ENCODE data around the gene SLC19A1. TPM values are rescaled to one million over a fixed set of nuclear protein-coding genes. Genes with fewer than 3 reads are reported as not detected.
A peak's percentile ranks its signal among the peaks of the same experiment; 100 is the strongest.

The SLC19A1 gene
- total and polyA plus RNA-seq, 2 donors (not counting 1 experiment from before 2014, with no cell fraction given): 1.7 to 2.1 TPM

DNA sequence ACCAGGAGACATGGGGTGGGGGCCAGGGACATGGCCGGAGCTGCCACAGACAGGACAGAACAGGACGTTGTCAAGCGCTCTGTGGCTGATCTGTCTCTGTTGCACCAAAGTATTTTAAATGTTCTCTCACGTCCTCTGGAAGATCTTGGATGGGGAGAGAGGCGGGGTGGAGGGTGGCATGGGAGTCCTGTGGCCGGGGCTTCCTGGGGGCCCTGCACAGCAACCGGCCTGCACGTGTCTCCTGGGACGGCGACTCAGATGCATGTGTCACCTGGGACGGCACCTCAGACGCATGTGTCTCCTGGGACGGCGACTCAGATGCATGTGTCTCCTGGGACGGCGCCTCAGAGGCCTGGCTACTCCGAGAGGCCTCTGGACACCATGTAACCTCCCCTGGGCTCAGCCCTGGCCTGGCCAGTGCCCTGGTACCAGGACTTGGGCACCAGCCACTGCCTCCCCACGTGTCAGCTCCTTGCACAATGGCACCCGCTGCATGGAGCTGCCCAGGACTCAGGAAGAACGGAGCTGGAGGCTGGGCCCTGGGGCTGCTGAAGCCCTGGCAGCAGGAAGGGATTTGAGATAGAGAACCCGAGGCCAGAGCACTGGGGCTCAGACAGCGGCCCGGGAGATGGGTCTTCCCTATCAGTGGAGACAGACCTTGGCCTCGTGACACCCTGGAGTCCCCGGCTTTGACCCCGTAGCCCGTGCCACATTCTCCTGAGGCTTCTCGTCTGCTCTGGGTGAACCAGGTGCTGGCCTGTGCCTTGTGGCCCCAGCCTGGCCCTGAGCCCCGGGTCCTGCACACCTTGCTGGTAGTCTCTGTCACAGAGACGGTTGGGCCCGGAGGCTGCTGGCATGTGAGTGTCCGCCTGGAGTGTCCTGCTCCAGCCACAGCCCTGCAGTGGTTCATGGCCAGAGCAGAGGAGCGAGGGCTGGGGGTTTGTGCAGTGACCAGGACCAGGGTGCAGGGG is 14.7 kb upstream of the SLC19A1 start:
- no peak overlapping the region for H3K27ac ChIP-seq (ENCODE audit: insufficient read depth, low read length)
- no peaks in the 10 kb centered on the region for H3K4me1 ChIP-seq (ENCODE audit: control insufficient read depth, extremely low read depth, insufficient read depth, low read length)
- no peaks in the 10 kb centered on the region for H3K9me3 ChIP-seq (ENCODE audit: control insufficient read depth, insufficient read depth, low read depth, low read length)
- no peaks in the 10 kb centered on the region for H3K79me2 ChIP-seq (ENCODE audit: control insufficient read depth, insufficient read depth, low read length)
- no peak for TF ChIP-seq EZH2 (IDR thresholded peaks at IDR 0.05; ENCODE audit: low read length, missing control alignments)
- TF ChIP-seq, protein P1, sequence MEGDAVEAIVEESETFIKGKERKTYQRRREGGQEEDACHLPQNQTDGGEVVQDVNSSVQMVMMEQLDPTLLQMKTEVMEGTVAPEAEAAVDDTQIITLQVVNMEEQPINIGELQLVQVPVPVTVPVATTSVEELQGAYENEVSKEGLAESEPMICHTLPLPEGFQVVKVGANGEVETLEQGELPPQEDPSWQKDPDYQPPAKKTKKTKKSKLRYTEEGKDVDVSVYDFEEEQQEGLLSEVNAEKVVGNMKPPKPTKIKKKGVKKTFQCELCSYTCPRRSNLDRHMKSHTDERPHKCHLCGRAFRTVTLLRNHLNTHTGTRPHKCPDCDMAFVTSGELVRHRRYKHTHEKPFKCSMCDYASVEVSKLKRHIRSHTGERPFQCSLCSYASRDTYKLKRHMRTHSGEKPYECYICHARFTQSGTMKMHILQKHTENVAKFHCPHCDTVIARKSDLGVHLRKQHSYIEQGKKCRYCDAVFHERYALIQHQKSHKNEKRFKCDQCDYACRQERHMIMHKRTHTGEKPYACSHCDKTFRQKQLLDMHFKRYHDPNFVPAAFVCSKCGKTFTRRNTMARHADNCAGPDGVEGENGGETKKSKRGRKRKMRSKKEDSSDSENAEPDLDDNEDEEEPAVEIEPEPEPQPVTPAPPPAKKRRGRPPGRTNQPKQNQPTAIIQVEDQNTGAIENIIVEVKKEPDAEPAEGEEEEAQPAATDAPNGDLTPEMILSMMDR (conservative IDR thresholded peaks at IDR 0.05 in 1 of 2, IDR thresholded peaks at IDR 0.05 in 1 of 2; ENCODE audit: low read depth in 1 of 2, low read length in 2 of 2): no peak
- H3K27me3 ChIP-seq (ENCODE audit: control insufficient read depth, insufficient read depth, low read length): no peaks in the 10 kb centered on the region
- H3K9ac ChIP-seq (ENCODE audit: insufficient read depth, low read length): no peak overlapping the region
- no peak overlapping the region for H3K4me3 ChIP-seq (replicated peaks in 1 of 4; ENCODE audit: control extremely low read depth in 1 of 4, insufficient read depth in 1 of 4, low read depth in 3 of 4, low read length in 4 of 4)
- no peak overlapping the region for H3K4me2 ChIP-seq (ENCODE audit: extremely low read depth, insufficient read depth, low read length)
- no peak overlapping the region for H2AFZ ChIP-seq (ENCODE audit: low read length)
- no peak for DNase-seq (ENCODE audit: low read depth in 2 of 2)
- no peaks in the 10 kb centered on the region for H4K20me1 ChIP-seq (ENCODE audit: control insufficient read depth, extremely low read depth, insufficient read depth, low read length)
- H3K36me3 ChIP-seq (ENCODE audit: control insufficient read depth, insufficient read depth, low read length): no peaks in the 10 kb centered on the region

DNA sequence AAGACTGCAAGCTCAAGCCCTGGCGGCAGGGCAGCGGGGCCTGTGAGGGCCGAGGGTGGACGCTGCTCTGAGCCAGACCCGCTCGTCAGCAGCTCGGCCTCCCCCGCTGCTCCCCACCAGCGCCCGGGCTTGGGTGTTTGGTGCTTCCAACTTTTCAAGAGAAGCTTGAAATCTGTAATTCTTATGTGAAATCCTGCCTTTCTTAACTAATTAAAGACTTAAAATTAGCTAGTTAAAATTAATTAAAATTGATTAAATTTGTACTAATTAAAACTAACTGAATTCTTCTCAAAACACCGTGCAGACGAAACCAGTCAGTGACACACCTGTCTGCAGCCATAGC is 14.0 kb upstream of the SLC19A1 start:
- no peak overlapping the region for H2AFZ ChIP-seq (ENCODE audit: low read length)
- no peaks in the 10 kb centered on the region for H3K36me3 ChIP-seq (ENCODE audit: control insufficient read depth, insufficient read depth, low read length)
- H3K4me3 ChIP-seq (replicated peaks in 1 of 4; ENCODE audit: control extremely low read depth in 1 of 4, insufficient read depth in 1 of 4, low read depth in 3 of 4, low read length in 4 of 4): peak overlapping the region in 1 of 4 experiments; percentile 58
- no peaks in the 10 kb centered on the region for H4K20me1 ChIP-seq (ENCODE audit: control insufficient read depth, extremely low read depth, insufficient read depth, low read length)
- H3K9me3 ChIP-seq (ENCODE audit: control insufficient read depth, insufficient read depth, low read depth, low read length): no peaks in the 10 kb centered on the region
- no peaks in the 10 kb centered on the region for H3K79me2 ChIP-seq (ENCODE audit: control insufficient read depth, insufficient read depth, low read length)
- H3K4me2 ChIP-seq (ENCODE audit: extremely low read depth, insufficient read depth, low read length): no peak overlapping the region
- no peaks in the 10 kb centered on the region for H3K27me3 ChIP-seq (ENCODE audit: control insufficient read depth, insufficient read depth, low read length)
- no peaks in the 10 kb centered on the region for H3K4me1 ChIP-seq (ENCODE audit: control insufficient read depth, extremely low read depth, insufficient read depth, low read length)
- no peak overlapping the region for H3K27ac ChIP-seq (ENCODE audit: insufficient read depth, low read length)
- DNase-seq (ENCODE audit: low read depth in 2 of 2): no peak
- no peak overlapping the region for H3K9ac ChIP-seq (ENCODE audit: insufficient read depth, low read length)
- TF ChIP-seq EZH2 (IDR thresholded peaks at IDR 0.05; ENCODE audit: low read length, missing control alignments): no peak
- TF ChIP-seq, protein P1 (conservative IDR thresholded peaks at IDR 0.05 in 1 of 2, IDR thresholded peaks at IDR 0.05 in 1 of 2; ENCODE audit: low read depth in 1 of 2, low read length in 2 of 2): no peak

DNA sequence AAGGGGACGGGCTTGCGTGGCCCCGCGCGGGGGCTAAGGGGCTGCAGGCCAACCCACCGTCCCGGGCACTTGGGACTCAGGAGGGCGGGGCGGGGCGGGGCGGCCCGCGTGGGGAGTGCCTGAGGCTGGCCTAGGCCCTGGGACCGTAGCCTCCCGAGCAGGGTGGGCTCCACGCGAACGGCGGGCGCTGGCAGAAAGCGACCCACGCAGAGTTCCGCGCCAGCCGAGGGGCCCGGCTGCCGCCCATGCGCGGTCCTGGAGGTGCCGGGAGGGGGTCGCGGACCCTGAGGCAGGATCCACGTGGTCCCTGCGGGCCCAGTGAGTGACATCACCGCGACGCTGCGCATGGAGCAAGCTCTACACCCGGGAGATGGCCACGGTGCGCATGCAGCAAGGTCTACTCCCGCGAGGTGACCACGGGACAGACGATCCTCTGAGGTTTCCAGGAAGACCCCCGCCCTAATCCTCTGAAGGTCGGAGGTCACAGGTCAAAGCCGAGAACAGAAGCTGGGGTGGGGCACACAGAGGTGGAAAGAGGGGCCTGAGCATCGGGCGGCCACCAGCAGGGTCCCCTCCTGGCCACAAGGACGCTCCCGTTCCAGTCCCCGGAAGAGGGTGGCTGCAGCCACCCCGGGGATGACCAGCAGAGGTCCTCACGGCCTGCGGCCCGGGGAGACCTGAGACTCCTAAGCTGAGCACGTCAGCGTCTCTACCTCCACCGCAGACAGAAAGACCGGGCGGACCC is 13.5 kb upstream of the SLC19A1 start:
- Histone ChIP-seq H3K27me3 (ENCODE audit: control insufficient read depth, insufficient read depth, low read length) (no peaks in the 10 kb centered on the region), H3K9me3 (ENCODE audit: control insufficient read depth, insufficient read depth, low read depth, low read length) (no peaks in the 10 kb centered on the region), H3K79me2 (ENCODE audit: control insufficient read depth, insufficient read depth, low read length) (no peaks in the 10 kb centered on the region), H3K36me3 (ENCODE audit: control insufficient read depth, insufficient read depth, low read length) (no peaks in the 10 kb centered on the region), H3K4me2 (ENCODE audit: extremely low read depth, insufficient read depth, low read length) (peak overlapping the region; percentile 80), H2AFZ (ENCODE audit: low read length) (peak overlapping the region; percentile 74), H3K4me1 (ENCODE audit: control insufficient read depth, extremely low read depth, insufficient read depth, low read length) (no peaks in the 10 kb centered on the region), H3K27ac (ENCODE audit: insufficient read depth, low read length) (peak overlapping the region; percentile 47), H3K4me3 (replicated peaks in 1 of 4; ENCODE audit: control extremely low read depth in 1 of 4, insufficient read depth in 1 of 4, low read depth in 3 of 4, low read length in 4 of 4) (peak overlapping the region; percentile 23 to 58 (median 30)), H4K20me1 (ENCODE audit: control insufficient read depth, extremely low read depth, insufficient read depth, low read length) (no peaks in the 10 kb centered on the region), H3K9ac (ENCODE audit: insufficient read depth, low read length) (peak overlapping the region; percentile 46)
- TF ChIP-seq, protein P1 (conservative IDR thresholded peaks at IDR 0.05 in 1 of 2, IDR thresholded peaks at IDR 0.05 in 1 of 2; ENCODE audit: low read depth in 1 of 2, low read length in 2 of 2): peak; percentile 70 to 82
- TF ChIP-seq EZH2 (IDR thresholded peaks at IDR 0.05; ENCODE audit: low read length, missing control alignments): no peak
- DNase-seq (ENCODE audit: low read depth in 2 of 2): peak; percentile 74 to 88
